Measurements from ENCODE around the gene VWA1.
"Not testable (repeated sequence)": the region's sequence is repeated elsewhere in the genome, so short reads cannot be mapped to it uniquely, and the experiment has no call there.

The VWA1 gene

DNA sequence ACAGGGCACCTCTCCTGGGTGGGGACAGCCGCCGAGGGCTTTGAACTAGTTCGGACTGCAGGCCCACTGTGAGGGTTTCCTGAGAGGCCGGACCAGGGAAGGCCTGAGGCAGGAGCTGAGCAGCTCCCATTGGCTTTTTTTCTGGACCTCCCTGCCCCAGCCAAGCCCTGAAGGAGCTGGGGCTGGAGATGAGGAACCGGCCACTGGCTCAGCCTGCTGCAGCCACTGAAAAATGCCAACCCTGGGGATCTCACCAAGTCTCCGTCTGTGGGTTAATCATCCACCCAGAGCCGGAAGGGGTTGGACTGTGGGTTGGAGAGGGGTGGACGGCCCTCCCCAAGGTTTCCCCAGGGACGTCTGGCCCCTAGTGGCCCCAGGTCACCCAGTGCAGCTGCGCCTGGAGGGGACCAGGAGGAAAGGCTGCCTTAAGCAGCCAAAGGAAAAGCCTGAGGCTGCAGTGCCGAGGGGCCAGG lies 2.5 kb downstream of the VWA1 start:
- no peak for DNase-seq

DNA sequence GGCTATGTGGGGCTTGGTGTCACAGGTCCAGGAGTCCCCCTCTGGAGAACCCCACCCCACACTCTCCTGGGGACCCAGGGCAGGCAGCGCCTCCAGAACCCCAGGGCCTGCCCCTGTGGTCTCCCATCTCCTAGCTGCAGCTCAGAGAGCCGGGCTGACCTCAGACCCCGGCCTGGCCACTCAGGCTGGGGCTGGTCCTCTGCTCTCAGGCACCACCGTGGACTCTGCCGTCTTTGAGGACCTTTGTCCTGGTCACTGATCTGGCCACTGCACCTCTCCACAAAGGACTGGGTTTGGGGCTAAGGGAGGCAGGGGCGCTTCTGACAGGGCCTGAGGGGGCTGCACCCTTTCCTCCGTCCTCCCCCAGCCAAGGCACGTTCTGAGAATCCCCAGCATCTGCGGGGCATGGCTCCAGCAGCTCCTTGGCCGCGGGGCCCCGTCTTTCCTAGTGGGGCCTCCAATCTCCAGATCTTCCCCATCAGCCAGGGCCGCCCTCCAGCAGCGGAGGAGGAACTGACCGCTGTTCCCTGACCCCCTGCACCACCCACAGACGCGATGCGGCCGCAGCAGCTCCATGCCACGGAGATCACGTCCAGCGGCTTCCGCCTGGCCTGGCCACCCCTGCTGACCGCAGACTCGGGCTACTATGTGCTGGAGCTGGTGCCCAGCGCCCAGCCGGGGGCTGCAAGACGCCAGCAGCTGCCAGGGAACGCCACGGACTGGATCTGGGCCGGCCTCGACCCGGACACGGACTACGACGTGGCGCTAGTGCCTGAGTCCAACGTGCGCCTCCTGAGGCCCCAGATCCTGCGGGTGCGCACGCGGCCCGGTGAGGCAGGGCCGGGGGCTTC lies 3.3 kb downstream of the VWA1 start:
- no peak for DNase-seq

DNA sequence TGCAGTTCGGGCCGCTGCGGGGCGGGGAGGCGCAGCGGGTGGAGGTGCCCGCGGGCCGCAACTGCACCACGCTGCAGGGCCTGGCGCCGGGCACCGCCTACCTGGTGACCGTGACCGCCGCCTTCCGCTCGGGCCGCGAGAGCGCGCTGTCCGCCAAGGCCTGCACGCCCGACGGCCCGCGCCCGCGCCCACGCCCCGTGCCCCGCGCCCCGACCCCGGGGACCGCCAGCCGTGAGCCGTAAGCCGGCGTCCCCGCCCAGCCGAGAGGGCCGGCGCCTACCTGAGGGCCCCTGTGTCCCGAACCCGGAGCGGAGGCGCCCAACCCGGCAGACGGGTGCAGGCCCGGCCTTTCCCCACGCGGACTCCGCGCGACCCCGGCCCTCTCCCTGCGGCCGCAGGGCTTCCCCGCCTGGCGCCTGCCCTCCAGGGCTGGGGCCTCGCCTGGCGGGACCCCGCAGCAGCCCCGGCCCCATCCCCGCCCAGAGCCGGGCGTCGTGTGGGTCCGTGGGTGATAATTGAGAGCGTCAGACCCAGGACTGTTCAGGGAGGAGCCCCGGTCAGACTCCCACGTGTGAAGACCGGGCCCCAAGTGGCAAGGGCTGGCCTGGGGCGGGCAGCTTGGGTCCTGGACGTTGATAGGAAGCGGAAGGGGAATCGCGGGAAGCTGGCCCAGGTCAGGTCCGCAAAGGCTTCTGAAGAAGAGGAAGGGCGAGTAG lies 4.2 kb downstream of the VWA1 start:
- DNase-seq: no peak

DNA sequence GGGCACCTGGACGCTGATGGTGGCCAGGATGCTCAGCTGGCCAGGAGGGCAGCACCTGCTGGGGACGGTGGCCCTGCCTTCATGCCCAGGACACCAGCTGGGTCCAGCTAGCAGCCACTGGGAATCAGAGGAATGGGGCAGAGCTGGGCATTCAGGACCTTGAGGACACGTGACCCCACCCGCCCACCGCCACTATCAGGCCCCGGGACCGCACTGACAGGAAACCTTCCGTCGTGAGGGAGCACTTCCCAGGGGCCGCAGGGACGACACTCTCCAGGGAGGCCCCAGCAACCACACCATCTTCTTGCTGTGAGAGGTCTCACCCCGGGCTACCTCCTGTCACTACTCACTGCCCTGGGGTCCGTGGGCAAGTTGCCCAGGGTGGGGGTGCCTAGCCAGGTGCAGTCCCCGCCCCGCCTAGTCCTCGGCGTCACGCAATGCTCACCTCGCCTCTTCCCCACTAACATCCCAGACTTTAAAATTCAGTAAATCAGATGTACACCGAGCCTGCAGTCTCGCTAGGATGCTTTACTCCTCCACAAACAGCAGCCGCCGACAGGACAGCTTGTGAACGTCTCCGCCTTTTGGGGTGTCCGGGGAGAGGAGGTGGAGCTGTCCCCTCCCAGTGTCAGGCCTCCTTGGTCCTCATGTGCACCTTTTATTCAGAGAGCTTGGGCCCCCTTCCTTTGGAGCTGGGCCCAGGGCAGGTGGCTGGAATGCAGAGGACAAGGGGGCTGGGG lies 4.9 kb downstream of the VWA1 start:
- no peak for DNase-seq

DNA sequence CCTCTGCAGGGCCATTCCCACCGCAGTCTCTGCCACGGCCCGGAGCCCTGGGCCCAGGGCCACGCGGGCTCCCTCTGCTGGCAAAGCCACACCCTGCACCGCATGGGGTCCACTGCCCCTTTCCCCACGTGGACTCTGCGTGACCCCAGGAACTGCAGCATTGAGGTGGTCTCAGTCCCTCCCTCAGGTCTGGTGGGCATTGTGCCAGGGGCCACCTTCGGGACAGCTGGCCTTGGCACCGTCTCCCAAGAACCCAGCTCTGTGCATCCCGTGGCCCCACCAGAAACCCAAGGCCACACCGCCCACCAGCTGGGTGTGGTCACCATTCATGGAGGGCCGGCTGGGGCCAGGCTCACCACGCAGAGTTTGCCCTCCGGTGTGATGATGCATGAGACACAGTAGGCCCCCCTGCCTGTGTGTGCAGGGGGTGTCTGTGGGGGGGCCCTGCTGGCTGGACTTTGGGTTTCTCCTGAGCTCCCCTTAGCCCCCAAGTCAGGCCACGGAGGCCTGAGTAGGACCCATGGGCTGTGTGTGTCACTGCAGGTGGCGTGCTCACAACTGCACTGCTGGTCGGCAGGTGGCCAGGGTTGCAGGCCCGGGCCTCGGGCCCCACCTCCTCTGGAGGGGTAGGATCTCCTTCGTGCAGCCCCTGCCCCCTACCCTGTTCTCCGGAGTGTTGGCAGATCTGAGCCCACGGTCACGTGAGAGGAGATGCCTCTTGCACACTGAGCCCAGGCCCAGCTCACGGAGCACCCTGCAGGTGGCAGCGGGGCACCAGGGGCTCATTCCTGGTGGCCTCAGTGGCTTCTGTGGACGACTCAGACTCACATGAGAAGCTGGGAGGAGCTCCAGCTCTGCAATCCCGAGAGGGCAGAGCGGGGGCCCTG lies 5.8 kb downstream of the VWA1 start:
- DNase-seq: no peak

DNA sequence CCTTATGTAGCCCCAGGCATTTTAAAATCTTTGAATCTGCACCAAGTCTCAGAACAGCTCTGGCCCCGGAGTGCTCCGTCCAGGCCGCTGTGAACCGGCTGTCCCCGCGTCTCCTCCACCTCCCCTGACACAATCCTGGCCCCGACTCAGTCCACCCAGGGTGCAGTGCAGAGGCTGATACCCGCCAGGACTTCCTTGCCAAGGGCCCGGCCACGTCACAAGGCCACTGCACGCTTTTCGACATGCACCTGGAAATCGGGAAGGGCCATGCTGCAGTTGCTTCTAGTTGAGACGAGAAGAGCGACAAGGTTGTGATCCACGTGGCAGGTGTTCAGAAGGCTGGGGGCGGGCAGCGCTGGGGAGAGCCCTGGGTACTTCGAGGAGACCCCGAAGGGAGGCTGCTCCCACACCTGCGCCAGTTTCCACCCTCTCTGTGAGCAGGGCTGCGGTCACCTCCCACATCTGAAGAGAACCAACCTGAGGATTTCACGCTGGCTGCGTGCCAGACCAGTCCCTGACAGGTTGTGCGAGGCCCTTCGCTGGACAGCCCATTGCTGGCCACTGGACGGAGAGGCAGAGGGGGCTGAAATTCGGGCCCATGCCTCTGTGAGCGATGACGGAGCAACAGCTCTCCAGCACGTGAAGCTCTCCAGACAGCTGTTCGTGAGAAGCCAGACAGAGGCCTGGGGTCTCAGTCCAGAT lies 6.7 kb downstream of the VWA1 start:
- no peak for DNase-seq

DNA sequence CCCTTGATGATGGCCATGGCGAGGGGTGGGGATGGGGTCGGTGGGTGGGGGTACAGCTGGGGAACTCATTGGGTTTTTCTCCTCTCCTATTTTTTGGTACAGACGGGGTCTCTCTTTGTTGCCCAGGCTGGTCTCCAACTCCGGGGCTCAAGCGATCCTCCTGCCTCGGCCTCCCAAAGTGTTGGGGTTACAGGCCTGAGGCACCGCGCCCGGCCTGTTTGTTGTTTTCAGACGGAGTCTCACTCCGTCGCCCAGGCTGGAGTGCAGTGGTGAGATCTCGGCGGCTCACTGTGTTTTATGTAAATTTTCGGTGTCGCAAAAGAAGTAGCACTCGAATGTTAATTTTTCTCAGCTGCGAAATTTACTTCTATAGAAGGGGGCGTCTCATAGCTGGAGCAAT lies 11.1 kb downstream of the VWA1 start:
- DNase-seq: not testable (repeated sequence)

DNA sequence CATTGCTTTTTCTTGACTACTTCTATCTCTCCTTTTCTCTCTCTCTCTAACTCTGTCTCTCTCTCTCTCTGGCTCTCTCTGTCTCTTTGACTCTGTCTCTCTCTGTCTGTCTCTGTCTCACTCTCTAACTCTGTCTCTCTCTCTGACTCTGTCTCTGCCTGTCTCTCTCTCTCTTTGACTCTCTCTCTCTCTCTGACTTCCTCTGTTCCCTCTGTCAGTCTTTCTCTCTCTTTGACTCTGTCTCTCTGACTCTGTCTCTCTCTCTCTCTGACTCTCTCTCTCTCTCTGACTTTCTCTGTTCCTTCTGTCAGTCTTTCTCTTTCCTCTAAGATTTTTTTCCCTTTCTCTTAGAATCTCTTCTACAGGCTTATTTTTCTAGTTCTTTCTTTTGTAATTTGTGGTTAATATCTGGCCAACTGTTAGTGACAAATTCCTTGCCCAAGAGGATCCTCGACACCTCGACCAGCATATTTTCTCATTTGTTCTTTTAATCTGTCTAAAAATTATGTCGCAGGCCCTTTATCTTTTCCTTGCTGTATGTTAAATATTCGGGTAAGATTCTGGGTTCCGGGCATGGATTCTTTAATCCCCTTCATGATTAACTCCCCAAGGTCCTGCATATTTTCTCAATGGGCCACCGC lies 13.7 kb downstream of the VWA1 start, which contains the start of gene ATAD3C:
Gene ATAD3C (plus strand): TSS at position 591 of the 641 bp plus-strand sequence. CDS start 995 bp downstream, outside the sequence.
- DNase-seq: no peak

DNA sequence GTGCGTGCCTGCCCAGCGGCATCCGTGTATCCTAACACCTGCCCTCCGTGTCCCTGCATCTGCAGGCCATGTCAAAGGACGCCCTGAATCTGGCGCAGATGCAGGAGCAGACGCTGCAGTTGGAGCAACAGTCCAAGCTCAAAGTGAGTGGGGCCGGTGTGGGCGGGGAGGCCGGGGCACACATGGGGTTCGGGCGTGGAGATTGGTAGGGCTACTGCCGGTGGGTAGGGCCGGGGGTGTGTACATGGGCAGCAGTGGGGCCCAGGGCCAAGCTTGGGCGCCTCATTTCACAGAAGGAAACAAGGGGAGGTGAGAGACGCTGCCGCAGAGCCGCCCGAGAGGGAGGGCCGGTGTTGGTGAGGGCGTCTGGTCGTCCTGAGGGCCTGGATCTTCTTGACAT lies 15.1 kb downstream of the VWA1 start:
- DNase-seq: not testable (repeated sequence)

DNA sequence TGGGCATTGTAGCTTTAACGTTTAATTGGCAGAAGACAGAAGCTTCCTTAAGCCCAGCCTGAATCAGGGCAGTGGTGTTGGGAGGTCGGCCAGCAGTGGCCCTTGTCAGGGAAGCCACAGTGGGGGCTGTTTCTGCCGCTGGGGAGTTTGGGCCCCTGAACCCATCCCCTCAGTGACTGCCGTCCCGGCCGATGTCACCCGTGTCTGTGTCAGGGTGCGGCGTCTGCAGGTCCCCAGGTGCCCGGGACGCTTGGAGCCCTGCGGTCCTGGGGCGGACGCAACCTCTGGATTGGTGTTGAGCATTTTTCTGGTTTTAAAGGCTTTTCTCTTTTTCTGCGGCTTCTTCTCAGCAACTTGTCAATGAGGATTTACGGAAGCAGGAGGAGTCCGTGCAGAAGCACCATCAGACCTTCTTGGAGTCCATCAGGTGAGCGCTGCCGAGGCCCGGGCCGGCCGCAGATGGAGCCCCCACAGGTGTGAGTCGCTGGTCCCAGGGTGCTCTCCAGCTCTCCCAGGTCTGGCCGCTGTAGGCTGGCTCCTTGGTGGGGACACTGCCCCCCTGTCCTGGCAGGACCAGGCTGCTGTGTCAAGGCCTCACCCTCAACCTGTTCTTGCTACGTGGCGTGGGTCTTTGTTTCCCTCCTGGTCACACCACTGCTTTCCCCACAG lies 16.3 kb downstream of the VWA1 start:
- DNase-seq: no peak

DNA sequence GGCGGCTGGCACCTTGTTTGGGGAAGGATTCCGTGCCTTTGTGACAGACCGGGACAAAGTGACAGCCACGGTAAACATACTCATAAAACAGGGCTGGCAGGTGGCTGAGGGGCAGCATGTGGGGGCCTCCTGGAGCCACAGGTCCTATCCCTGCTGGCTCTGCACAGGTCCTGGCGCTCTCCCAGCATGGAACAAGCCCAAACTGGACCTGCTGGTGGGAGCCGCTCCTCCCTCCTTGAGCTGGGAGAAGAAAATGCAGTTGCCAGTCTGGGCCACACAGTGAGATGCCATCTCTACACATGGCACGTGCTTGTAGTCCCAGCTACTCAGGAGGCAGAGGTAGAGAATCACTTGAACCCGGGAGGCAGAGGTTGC lies 16.9 kb downstream of the VWA1 start:
- DNase-seq: not testable (repeated sequence)

DNA sequence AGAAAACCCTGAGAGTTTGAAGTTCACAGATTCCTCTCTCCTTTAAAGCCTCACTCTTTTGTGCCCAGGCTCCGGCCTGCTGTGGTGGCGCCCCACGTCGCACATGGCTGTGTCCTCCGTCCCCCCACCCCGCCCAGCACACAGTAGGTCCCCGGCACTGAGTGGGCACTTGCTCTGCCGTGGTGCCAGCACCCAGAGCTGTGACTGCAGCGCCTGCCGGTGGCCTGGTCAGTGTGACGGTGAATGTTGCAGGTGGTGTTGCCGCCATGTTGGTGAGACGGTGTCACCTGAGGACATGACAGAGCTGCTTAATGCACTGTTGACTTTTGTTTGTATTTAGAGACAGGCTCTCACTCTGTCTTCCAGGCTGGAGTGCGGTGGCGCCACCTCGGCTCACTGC lies 17.4 kb downstream of the VWA1 start:
- no peak for DNase-seq

DNA sequence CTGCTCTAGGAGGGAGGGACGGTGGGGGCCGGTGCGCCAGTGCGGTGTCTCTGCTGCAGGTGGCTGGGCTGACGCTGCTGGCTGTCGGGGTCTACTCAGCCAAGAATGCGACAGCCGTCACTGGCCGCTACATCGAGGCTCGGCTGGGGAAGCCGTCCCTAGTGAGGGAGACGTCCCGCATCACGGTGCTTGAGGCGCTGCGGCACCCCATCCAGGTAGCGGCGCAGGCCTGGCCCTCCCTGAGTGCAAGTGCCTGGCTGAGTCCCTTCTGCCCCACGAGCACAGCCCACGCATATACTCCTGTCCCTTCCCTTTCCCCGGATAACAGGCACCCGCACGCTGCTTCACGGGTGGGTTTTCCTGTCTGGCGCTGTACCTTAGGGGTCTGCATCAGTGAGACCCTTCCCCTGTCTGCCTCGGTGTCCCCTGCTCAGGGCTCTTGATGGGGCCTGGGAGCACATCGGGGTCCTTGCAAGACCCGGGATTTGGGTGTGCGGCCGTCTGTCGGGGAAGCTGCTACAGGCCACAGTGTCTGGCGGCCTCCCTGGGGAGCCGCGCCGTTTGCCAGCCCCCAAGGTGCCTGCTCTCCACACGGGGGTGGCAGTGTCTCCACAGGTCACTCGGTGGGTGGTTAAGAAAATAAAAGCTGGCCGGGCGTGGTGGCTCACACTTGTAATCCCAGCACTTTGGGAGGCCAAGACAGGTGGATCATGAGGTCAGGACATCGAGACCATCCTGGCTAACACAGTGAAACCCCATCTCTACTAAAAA lies 19.0 kb downstream of the VWA1 start:
- DNase-seq: not testable (repeated sequence)

DNA sequence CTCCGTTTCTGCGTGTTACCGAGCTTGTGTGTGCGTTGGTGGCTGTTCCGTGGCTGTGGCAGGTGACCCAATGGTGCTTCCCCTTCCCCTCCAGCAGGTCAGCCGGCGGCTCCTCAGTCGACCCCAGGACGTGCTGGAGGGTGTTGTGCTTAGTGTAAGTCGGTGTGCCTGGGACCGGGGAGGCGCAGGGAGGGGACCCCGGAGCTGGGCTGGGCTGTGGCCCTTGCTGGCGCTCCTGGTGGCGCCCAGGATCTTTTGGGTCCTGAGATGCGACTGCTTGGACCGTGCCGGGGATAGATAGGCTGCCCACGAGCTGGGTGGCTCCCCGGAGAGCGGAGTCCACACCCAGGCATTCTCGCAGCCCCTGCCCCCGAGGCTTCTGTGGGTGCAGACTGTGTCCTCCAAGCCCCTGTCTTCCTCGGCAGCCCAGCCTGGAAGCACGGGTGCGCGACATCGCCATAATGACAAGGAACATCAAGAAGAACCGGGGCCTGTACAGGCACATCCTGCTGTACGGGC lies 19.9 kb downstream of the VWA1 start:
- DNase-seq: no peak

DNA sequence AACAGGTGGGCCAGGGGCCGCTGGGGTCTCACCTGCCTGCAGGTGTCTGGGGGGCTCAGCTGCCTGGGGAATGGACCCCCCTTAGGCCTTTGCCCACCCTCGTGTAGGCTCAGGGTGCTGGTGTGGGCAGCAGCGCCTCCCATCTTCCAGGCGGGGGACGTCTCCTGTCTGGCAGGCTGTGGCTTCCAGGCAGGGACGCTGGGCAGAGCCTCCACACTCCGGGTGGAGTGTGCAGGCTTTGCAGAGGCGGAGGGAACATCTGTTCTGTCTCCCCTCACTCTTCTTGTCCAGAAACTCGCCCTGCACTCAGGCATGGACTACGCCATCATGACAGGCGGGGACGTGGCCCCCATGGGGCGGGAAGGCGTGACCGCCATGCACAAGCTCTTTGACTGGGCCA lies 20.4 kb downstream of the VWA1 start:
- not testable (repeated sequence) for DNase-seq

DNA sequence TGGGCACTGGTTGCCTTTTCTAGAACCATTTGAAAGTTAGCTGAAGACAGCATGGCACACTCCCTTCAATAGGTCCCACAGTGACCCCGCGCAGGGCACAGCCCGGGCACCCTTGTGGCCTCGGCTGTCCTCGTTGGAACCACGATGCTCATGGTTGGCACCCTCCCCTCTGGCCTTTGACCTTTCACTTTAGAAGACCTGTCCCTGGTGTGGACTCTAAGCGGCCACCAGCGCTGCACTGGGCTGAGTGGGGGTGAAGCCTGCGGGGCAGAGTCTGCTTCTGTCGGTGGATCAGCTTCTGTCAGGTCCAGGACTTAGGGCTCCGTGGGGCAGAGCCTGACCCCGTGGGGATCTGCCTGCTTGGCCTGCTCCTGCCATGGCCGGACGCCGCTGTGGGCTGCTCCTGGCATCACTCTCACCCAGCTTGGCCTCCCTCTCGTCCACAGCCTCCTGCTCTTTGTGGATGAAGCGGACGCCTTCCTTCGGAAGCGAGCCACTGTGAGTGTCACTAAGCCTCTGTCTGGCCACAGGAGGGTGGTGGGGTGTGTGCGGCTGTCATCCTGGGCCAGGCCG lies 21.3 kb downstream of the VWA1 start:
- not testable (repeated sequence) for DNase-seq

DNA sequence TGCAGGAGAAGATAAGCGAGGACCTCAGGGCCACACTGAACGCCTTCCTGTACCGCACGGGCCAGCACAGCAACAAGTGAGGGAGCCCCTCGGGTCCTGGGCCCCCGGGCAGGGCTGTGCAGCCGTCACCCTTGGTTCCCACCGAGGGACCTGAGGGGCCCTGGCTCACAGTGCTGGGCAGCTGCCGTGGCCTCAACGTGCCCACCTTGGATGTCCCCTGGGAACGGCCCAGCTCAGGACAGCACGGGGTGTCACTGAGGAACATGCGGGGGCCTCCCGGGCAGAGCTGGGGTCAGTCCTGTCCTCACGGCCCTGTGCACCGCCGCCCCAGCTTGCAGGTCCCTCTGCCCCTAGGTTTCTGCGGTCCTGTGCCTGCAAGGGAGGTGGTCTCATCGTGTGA lies 23.7 kb downstream of the VWA1 start:
- not testable (repeated sequence) for DNase-seq

DNA sequence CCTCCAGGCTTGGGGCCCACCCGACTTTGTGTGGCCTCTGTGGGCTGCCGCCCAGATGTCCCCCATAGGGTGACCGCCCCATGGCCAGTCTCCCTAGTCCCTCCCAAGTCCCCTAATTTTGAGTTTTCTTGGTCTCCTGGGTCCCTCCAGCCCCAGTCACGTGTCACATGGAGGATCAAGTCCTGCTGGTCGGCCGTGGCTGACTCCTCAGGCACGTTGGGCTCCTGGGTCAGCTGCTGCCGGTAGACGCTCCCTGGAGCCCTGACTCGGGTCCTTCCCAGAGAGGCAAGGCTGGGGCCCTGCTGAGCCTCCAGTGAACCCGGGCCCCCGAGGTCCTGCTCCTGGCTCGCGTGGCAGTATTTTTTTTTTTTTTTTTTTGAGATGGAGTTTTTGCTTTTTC lies 24.2 kb downstream of the VWA1 start:
- DNase-seq: not testable (repeated sequence)

DNA sequence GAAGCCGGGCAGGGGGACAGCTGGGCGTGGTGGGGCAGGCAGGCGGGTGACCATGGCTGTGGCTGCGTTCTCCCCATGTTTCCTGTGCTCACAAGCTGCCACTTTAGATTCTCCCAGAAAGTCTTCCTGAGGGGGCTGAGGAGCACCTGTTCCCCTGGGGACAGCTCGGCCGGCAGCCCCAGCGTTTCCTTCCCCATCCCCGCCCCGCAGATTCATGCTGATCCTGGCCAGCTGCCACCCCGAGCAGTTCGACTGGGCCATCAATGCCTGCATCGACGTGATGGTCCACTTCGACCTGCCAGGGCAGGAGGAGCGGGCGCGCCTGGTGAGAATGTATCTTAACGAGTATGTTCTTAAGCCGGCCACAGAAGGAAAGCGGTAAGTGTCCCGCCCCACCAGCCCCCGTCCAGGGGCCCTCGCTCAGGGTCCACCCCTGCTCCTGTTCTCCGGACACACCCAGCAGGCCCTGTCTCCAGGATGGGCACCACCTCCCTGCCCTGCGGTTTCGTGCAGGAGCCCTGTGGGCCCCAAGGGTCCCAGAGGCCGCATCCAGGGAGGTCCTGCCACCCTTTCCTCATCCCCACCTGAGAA lies 25.1 kb downstream of the VWA1 start:
- DNase-seq: no peak

All from cortex of kidney (tissue), 1 donor.